GM23338 (cell line): ENCODE measurements around the gene DPYSL5. TPM values are rescaled to one million over a fixed set of nuclear protein-coding genes. Genes with fewer than 3 reads are reported as not detected.

ENCODE experiments used
- ATAC-seq: fragments of 200-7000 bp; cut with Tn5 transposase; 3 replicates; pipeline ENCODE4 v1.9.1; 2020
- DNase-seq: peaks from one replicate; pipeline ENCODE4 v3.0.0-alpha.2; 2015; ENCODE audit warnings: low spot score
- H2AFZ ChIP-seq: fragments of 200-600 bp; sonication (generic); 2 replicates; pipeline ENCODE4 v1.8.0; 2016; ENCODE audit warnings: antibody characterized with exemption, mild to moderate bottlenecking, moderate library complexity
- H3F3A ChIP-seq: fragments of 200-600 bp; sonication (generic); replicated peaks from 2 replicates; pipeline ENCODE4 v1.8.0; 2017; ENCODE audit warnings: antibody characterized with exemption, mixed run types, low read depth
- H3K27ac ChIP-seq: fragments of 200-600 bp; sonication (generic); 2 replicates; pipeline ENCODE4 v1.6.1; 2016; ENCODE audit warnings: low read depth
- H3K27me3 ChIP-seq: fragments of 200-600 bp; sonication (generic); 2 replicates; pipeline ENCODE4 v1.8.0; 2016; ENCODE audit warnings: mild to moderate bottlenecking, mixed run types, moderate library complexity; ENCODE audit not compliant: insufficient read depth
- H3K36me3 ChIP-seq: fragments of 200-600 bp; sonication (generic); 2 replicates; pipeline ENCODE4 v1.8.0; 2016; ENCODE audit warnings: mild to moderate bottlenecking; ENCODE audit not compliant: insufficient read depth
- H3K4me1 ChIP-seq: fragments of 200-600 bp; sonication (generic); 2 replicates; pipeline ENCODE4 v1.8.0; 2016; ENCODE audit warnings: mild to moderate bottlenecking, moderate library complexity; ENCODE audit not compliant: insufficient read depth
- H3K4me2 ChIP-seq: fragments of 200-600 bp; sonication (generic); 2 replicates; pipeline ENCODE4 v1.7.1; 2017; ENCODE audit warnings: mixed run types
- H3K4me3 ChIP-seq: fragments of 200-600 bp; sonication (generic); 2 replicates; pipeline ENCODE4 v1.6.1; 2016; ENCODE audit warnings: mixed run types
- H3K79me2 ChIP-seq: fragments of 200-600 bp; sonication (generic); replicated peaks from 2 replicates; pipeline ENCODE4 v1.8.0; 2017; ENCODE audit warnings: mild to moderate bottlenecking; ENCODE audit not compliant: insufficient read depth
- H3K9me2 ChIP-seq: fragments of 200-600 bp; sonication (generic); 2 replicates; pipeline ENCODE4 v1.8.0; 2017; ENCODE audit not compliant: insufficient read depth
- H4K20me1 ChIP-seq: fragments of 200-600 bp; sonication (generic); replicated peaks from 2 replicates; pipeline ENCODE4 v1.8.0; 2017; ENCODE audit warnings: mild to moderate bottlenecking; ENCODE audit not compliant: insufficient read depth
- H3K27ac Mint-ChIP-seq: 2 replicates; pipeline ENCODE4 v1.8.0; 2020; ENCODE audit warnings: inconsistent platforms, mild to moderate bottlenecking, moderate library complexity, mixed read lengths
- H3K27me3 Mint-ChIP-seq: 3 replicates; pipeline ENCODE4 v1.8.0; 2022; ENCODE audit warnings: low read depth, mild to moderate bottlenecking, moderate library complexity, mixed read lengths, inconsistent platforms; ENCODE audit not compliant: insufficient read depth, poor library complexity
- H3K36me3 Mint-ChIP-seq: 3 replicates; pipeline ENCODE4 v1.8.0; 2021; ENCODE audit warnings: low read depth, mild to moderate bottlenecking, inconsistent platforms, moderate library complexity, mixed read lengths
- H3K4me1 Mint-ChIP-seq: 3 replicates; pipeline ENCODE4 v1.8.0; 2020; ENCODE audit warnings: mild to moderate bottlenecking, inconsistent platforms, mixed read lengths
- H3K4me3 Mint-ChIP-seq: 3 replicates; pipeline ENCODE4 v1.8.0; 2021; ENCODE audit warnings: moderate library complexity, mild to moderate bottlenecking, inconsistent platforms, mixed read lengths
- H3K9me3 Mint-ChIP-seq: 3 replicates; pipeline ENCODE4 v1.8.0; 2020; ENCODE audit warnings: moderate library complexity, mild to moderate bottlenecking, inconsistent platforms, mixed read lengths
- CREB1 ChIP-seq: fragments of 250-450 bp; sonication (Bioruptor Pico); IDR thresholded peaks from 2 replicates; pipeline ENCODE4 v1.5.0; 2020; ENCODE audit warnings: low read depth, mild to moderate bottlenecking, moderate library complexity
- CTCF ChIP-seq, 2 experiments: fragments of 200-600 bp in 1 of 2; sonication (generic) in 1 of 2; conservative IDR thresholded peaks; 2 replicates each; pipeline versions ENCODE4 v1.5.1 to v1.6.1; 2016 to 2017; ENCODE audit warnings: antibody characterized with exemption in 2 of 2, low read depth in 2 of 2, mild to moderate bottlenecking in 2 of 2, moderate library complexity in 1 of 2
- ETS1 ChIP-seq: IDR thresholded peaks from 2 replicates; pipeline ENCODE4 v1.6.1; 2016; ENCODE audit warnings: antibody characterized with exemption
- EZH2 ChIP-seq: fragments of 200-600 bp; sonication (generic); IDR thresholded peaks from one replicate; pipeline ENCODE4 v1.8.0; 2017; ENCODE audit warnings: antibody characterized with exemption, mild to moderate bottlenecking, low read depth; ENCODE audit not compliant: unreplicated experiment
- EZH2phosphoT487 ChIP-seq: fragments of 200-600 bp; sonication (generic); IDR thresholded peaks from one replicate; pipeline ENCODE4 v1.8.1; 2018; ENCODE audit warnings: antibody characterized with exemption; ENCODE audit not compliant: unreplicated experiment
- POLR2AphosphoS5 ChIP-seq: IDR thresholded peaks from 2 replicates; pipeline ENCODE4 v1.6.1; 2016; ENCODE audit warnings: antibody characterized with exemption, low read depth
- STAT1 ChIP-seq: IDR thresholded peaks from one replicate; pipeline ENCODE4 v1.6.1; 2016; ENCODE audit warnings: antibody characterized with exemption; ENCODE audit not compliant: unreplicated experiment
- ZNF331 ChIP-seq: fragments of 250-450 bp; sonication (Bioruptor Pico); IDR thresholded peaks from 2 replicates; pipeline ENCODE4 v1.5.0; 2020; ENCODE audit warnings: low read depth, mild to moderate bottlenecking, moderate library complexity
- polyA plus RNA-seq: library from polyadenylated mRNA; unstranded; fragments of >200 nt; fragmentation: Nextera tagmentation; extraction: Ambion mirVana; gene quantifications from 2 replicates; pipeline ENCODE4 v1.2.1, GENCODE V29; 2016
- total RNA-seq: library from RNA; depleted of rRNA; stranded (reverse); fragments of >200 nt; shearing (Covaris generic); gene quantifications from 2 replicates; pipeline ENCODE4 v1.2.3, GENCODE V29; 2014

The DPYSL5 gene
- total and polyA plus RNA-seq, 2 experiments from 2014 or later, result 3.1 to 8.1 TPM

- TF ChIP-seq ETS1 (no peak), CTCF (conservative IDR thresholded peaks at IDR 0.05; ENCODE audit: low read depth in 2 of 2) (no peak)
Measured at GRCh38 chr2:26913606-26913998, 65.7 kb downstream of the DPYSL5 start (continued).

GRCh38 chr2:26913999-26914658 is 66.2 kb downstream of the DPYSL5 start:
- Histone ChIP-seq H3K27me3 (no peaks in the 10 kb centered on the region), H3F3A (peaks cover 4% of the 10 kb centered on the region; the same call in 1 of the 2 replicates), H3K79me2 (no peaks in the 10 kb centered on the region), H3K27ac (no peak overlapping the region), H3K4me1 (peaks cover 20% of the 10 kb centered on the region), H3K4me3 (no peak overlapping the region), H3K4me2 (no peak overlapping the region), H3K36me3 (no peaks in the 10 kb centered on the region), H3K9me2 (no peaks in the 10 kb centered on the region), H2AFZ (no peak overlapping the region), H4K20me1 (no peaks in the 10 kb centered on the region)
- peak; percentile 34 to 58 for TF ChIP-seq CTCF (conservative IDR thresholded peaks at IDR 0.05; ENCODE audit: low read depth in 2 of 2)
- TF ChIP-seq POLR2AphosphoS5, result no peak
- peak; percentile 51 for DNase-seq
- no peaks in the 10 kb centered on the region for H3K36me3 Mint-ChIP-seq
- no peaks in the 10 kb centered on the region; the same call in 2 of the 3 replicates for H3K9me3 Mint-ChIP-seq
- H3K27ac Mint-ChIP-seq, result no peak overlapping the region
- peak; percentile 75 for ATAC-seq
- peaks cover 26% of the 10 kb centered on the region for H3K4me1 Mint-ChIP-seq
- H3K27me3 Mint-ChIP-seq, result no peaks in the 10 kb centered on the region
- no peak overlapping the region for H3K4me3 Mint-ChIP-seq

- Histone ChIP-seq H3K4me2 (no peak overlapping the region), H3K36me3 (no peaks in the 10 kb centered on the region), H3K79me2 (no peaks in the 10 kb centered on the region), H4K20me1 (no peaks in the 10 kb centered on the region), H3K27ac (no peak overlapping the region), H3K4me3 (no peak overlapping the region), H2AFZ (no peak overlapping the region), H3F3A (peaks cover 4% of the 10 kb centered on the region; the same call in 1 of the 2 replicates), H3K4me1 (peaks cover 20% of the 10 kb centered on the region), H3K27me3 (no peaks in the 10 kb centered on the region), H3K9me2 (no peaks in the 10 kb centered on the region)
- no peaks in the 10 kb centered on the region for H3K27me3 Mint-ChIP-seq
- H3K4me1 Mint-ChIP-seq, result peaks cover 26% of the 10 kb centered on the region
- H3K9me3 Mint-ChIP-seq, result no peaks in the 10 kb centered on the region
- ATAC-seq, result peak; percentile 6; the same call in 2 of the 3 replicates
- no peak for DNase-seq
- H3K36me3 Mint-ChIP-seq, result no peaks in the 10 kb centered on the region
- TF ChIP-seq ZNF331 (CRISPR knock-in tag), result no peak
- TF ChIP-seq EZH2phosphoT487, result no peak
- TF ChIP-seq CREB1 (CRISPR knock-in tag), result no peak
- no peak for TF ChIP-seq EZH2
- no peak for TF ChIP-seq STAT1
- no peak overlapping the region for H3K27ac Mint-ChIP-seq
- H3K4me3 Mint-ChIP-seq, result no peak overlapping the region
Measured at GRCh38 chr2:26914659-26915310, 66.9 kb downstream of the DPYSL5 start.
